Hepatocyte (in vitro differentiated cells): Measurements from ENCODE around the gene CRY2.

Source experiments
- EZH2phosphoT487 ChIP-seq: fragments of 200-600 bp; sonication (generic); IDR thresholded peaks from one replicate; pipeline ENCODE4 v1.6.1; 2018; ENCODE audit warnings: antibody characterized with exemption, mild to moderate bottlenecking, low read depth, moderate library complexity; ENCODE audit not compliant: unreplicated experiment, severe bottlenecking
- TF ChIP-seq, protein P1 (sequence below): fragments of 200-600 bp; sonication (generic); IDR thresholded peaks from 2 replicates; pipeline ENCODE4 v1.5.1; 2016; ENCODE audit warnings: antibody characterized with exemption, mild to moderate bottlenecking; ENCODE audit not compliant: poor library complexity

DNA sequence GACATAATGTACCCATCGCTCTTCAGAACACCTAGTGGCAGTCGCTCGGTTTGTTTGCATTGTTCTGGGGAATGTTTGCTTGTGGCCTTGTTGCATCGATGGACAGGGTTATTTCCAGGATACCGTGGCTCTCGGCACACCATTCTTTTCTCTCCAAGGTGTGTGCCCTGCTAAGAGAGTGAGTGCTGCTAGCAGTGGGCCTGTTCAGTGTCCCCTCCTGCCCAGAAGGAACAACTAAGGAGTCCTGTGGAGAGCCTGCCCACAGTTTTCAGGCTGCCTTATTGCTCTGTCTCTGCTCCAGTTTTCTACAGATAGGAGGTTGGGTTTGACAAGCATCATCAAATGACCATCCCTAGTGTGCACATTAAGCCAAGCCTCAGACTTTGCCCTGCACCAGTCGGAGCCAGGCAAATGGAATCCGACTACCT, 1.4 kb downstream of the CRY2 start:
- TF ChIP-seq, protein P1, sequence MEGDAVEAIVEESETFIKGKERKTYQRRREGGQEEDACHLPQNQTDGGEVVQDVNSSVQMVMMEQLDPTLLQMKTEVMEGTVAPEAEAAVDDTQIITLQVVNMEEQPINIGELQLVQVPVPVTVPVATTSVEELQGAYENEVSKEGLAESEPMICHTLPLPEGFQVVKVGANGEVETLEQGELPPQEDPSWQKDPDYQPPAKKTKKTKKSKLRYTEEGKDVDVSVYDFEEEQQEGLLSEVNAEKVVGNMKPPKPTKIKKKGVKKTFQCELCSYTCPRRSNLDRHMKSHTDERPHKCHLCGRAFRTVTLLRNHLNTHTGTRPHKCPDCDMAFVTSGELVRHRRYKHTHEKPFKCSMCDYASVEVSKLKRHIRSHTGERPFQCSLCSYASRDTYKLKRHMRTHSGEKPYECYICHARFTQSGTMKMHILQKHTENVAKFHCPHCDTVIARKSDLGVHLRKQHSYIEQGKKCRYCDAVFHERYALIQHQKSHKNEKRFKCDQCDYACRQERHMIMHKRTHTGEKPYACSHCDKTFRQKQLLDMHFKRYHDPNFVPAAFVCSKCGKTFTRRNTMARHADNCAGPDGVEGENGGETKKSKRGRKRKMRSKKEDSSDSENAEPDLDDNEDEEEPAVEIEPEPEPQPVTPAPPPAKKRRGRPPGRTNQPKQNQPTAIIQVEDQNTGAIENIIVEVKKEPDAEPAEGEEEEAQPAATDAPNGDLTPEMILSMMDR: no peak
- no peak for TF ChIP-seq EZH2phosphoT487
